CD4-positive, alpha-beta T cell treated with Interleukin-21 for 1 hour (primary cell): ENCODE data around the gene TMEM238L.
A peak's percentile ranks its signal among the peaks of the same experiment; 100 is the strongest.

Experiments used
- DNase-seq: peaks from one replicate; pipeline ENCODE4 v3.0.0-alpha.2; 2020

The TMEM238L gene

DNA sequence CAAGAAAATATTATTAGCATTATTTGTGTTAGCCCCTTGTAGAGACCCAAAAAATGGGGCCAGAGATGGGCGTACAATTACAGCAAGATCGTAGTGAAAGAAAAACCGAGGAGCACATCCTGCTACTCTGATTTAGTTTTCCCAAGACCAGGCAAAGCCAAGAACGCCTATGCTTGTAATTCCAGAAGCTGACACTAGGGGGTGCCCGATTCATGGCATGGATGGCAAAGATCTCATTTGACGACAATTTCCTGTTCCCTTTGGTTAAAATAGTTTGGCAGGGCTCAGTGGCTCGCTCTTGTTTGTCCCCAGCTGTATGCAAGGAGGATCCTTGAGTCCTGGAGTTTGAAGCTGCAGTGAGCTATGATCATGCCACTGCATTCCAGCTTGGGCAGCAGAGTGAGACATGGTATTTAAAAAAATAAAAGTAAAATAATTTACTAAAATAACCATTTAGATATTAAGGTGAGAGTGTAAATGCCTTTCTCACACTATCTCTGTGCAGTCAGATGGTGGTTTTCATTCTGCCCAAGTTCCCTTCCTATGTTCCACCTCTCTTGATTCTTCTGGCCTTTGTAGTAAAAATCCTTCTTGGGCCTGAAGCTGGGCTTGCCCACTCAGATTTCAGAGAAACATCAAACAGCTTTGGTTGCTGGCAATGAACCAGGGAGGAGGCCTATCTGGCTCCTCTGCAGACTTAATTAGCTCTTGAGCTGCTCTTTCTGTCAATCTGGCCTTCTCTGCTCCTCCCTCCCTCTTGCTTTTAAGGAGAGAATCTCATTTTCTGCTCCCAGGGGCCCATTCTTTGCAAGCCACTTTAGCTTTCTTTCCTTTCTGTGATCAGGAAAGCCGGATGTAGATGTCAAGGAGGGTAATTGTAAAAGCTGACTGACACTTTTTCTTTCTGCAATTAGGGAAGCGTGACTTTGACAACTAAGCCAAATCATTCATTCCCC is 31.2 kb downstream of the TMEM238L start:
- DNase-seq: peak; percentile 10

DNA sequence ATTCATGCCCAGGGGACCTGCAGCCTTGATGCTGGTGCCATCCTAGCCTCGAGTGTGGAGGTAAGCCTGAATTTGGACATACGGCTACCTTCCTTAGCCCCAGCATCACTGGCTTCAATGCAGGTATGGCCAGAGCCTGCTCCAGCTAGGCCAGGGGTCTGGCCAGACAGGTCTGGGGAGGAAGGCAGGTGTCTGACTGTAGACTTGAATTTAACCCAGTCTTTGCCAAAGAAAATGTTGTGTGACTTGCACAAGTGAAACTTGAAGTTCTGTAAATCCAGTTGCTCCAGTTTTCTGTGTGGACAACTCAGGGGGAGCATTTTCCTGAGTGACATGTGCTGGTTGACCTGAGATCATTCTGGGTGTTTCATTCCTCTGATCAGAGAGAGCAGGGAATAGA is 32.8 kb downstream of the TMEM238L start:
- DNase-seq: no peak

DNA sequence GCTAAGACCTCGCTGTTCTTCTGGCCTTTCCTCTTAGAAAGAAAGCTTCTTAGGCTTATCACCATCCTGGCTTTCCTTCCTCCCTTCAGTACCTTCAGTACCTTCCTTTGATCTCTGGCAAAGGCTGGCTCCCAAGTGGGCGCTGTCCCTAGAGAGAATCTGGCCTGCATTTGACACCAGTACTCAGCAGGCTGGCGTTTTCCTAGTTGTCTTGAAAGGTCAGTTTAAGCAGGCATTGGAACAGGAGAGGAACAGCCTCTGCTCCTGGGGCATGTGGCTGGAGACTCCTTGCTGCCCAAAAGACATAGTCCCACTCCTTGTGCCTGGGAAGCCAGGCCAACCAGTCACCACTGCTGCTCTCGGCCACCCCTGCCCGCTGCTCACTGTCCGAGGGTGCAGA is 34.1 kb downstream of the TMEM238L start:
- DNase-seq: no peak

GRCh38 chr17:10768750-10769251 is 35.1 kb downstream of the TMEM238L start:
- DNase-seq: no peak

DNA sequence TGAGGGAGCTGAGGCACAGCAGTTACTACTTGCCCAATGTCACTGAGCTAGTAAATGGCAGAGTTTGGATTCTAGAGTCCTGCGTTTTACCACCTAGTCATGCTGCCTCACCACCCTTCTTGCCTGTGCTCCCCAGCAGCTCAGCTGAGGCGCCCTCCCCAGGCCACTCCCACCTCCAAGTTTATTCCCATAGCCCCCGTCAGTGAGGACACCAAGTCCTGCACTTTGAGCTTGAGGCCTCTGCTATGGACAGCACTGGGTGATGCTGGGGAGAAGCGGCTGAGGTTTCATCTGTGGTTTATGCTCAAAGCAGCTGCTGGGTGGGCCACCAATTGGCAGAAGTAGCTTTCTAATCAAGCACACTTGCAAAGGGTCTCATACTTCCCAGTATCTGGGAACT is 36.7 kb downstream of the TMEM238L start:
- DNase-seq: no peak

GRCh38 chr17:10762037-10762436 is 41.9 kb downstream of the TMEM238L start:
- DNase-seq: no peak

GRCh38 chr17:10761281-10761680 is 42.6 kb downstream of the TMEM238L start:
- DNase-seq: no peak

GRCh38 chr17:10758062-10758461 is 45.8 kb downstream of the TMEM238L start:
- no peak for DNase-seq

DNA sequence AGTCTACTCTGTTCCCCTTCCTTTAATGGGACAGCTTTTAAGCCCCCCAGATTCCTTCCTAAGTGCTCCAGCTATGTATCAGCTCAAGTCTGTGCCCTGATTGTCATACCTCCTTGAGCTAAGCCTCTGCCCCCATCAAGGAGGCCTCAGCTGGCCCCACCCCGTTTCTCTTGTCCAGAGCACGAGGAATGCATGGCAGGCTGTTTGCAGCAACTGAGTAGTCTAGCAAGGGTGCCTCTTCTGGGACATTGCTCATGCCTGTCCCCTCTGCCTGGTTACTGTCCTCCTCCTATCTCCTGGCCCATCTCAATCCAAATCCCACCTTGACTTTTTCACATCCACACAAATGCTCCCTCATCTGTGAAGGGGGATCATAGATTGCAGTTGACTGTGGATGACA is 46.3 kb downstream of the TMEM238L start:
- no peak for DNase-seq

- no peak for DNase-seq
Observed at GRCh38 chr17:10757067-10757466, 46.8 kb downstream of the TMEM238L start.

DNA sequence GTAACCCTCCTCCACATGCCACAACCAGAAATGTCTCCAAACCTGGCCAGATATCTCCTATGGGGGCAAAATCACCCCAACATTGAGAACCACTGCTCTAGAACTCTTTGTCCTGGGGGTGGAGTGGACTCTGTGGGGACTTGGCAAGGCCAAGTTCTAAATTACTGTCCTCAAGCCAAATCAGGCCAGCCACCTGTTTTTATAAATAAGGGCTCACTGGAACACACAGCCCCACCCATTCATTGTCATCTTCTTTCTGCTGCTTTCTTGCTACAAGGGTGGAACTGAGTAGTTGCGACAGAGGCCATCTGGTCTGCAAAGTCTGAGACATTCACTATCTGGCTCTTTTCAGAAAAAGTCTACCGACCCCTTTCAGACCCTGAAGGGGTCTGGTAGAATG is 47.3 kb downstream of the TMEM238L start:
- no peak for DNase-seq

DNA sequence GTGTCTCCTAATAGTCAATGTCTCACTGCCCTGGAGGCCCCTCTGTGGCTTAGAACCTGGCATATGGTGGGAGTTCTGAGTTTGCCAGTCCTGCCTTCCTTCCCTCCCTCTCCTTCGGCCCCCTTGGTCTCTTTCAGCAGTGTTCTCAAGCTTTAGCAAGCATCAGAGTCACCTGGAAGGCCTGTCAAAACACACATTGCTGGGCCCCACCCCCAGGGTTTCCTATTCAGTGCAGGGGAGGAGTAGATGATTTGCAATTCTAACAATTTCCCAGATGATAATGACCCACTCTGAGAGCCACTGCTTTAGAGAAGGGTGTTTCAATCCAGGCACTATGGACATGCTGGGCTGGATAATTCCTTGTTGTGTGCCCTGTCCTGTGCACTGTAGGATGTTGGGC is 47.7 kb downstream of the TMEM238L start:
- no peak for DNase-seq

DNA sequence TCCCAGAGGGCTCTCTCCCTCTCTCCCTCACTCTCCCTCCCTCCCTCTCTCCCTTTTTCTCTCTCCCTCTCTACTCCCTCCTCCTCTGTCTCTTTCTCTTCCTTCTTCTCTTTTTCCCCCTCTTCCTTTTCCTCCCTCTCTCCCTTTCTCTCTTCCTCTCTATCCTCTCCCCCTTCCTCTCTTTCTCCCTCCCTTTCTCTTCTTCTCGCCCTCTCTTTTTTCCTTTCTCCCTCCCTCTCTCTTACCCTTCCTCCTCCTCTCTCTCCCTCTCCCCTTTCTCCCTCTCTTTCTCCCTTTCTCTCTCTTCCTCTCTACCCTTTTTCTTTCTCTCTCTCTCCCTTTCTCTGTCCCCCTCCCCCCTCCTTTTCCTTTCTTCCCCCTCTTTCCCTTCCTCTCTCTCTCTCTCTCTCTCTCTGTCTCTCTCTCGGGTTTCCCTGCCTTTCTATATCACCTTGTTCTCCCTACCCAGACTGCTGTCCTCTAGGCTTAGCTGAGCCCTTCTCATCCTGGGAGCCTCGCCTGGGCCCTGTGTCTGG is 48.2 kb downstream of the TMEM238L start:
- no peak for DNase-seq

DNA sequence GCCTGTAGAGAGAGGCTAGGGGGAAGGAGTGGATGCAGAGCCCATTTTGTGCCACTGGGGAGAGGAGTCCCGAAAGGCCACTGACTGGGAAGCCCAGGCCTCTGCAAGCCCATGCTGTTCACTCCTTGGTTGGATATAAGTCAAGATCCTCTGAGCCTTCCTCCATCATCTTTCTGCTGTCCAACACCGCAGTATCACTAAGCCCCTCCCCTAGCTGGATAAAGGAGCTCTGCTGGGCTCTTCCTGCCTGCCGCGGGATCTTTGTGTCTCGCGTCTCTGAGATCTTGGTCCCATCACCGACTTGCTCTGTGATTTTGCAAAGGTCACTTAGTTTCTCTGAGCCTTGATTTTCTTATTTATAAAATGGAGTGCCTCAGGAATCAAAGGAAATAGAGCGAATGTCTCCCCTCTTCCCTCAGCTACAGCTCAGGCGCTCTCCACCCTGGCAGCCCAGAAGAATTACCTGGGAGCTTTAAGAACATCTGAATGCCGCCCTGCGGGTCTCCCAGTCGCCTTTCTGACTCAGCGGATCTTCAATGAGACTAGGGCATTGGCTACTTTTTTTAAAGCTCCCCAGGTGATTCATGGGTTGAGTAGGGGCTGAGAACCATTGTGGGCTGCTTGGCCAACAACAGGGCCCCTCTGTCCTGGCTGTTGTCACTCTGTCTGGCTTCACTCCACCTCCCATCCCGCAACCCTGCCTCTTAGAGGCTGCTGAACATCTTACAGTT is 48.9 kb downstream of the TMEM238L start:
- no peak for DNase-seq

DNA sequence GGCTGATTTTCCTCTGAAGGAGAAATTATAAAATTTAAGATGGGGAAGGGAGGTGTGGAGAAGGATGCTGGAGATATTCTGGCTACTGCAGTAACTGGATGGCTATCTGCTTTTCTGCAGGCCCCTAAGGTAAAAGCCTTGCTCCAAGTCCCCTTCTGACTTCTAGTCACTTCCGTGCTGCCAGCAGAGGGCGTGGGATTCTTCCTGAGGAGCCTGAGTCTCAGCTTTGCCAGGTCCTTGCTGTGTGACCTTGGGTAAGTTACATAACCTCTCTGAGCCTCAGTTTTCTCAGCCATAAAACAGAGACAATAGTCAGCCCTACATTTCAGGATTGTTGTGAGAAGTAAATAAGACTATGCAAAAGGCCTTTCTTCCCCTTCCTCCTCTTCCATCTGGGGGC is 49.8 kb downstream of the TMEM238L start:
- DNase-seq: peak; percentile 17

DNA sequence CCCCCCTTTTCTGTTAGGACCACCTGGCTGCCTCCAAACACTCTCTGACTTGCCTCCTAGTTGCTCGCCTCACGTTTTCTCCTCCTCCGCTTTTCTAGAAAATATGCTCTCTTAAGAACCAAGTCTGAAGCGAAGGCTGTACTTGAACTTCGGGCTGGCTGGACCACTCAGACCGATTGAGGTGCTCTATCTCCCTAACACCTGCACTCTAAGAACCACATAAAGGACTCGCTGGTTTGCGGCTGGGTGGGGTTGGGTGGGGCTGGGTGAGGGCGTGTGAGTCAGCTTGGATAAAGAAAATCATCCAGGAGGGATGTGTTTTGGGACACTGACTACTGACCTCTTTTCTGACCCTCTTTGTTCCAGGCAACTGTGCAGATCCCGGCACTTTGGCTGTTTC is 51.2 kb downstream of the TMEM238L start:
- no peak for DNase-seq

DNA sequence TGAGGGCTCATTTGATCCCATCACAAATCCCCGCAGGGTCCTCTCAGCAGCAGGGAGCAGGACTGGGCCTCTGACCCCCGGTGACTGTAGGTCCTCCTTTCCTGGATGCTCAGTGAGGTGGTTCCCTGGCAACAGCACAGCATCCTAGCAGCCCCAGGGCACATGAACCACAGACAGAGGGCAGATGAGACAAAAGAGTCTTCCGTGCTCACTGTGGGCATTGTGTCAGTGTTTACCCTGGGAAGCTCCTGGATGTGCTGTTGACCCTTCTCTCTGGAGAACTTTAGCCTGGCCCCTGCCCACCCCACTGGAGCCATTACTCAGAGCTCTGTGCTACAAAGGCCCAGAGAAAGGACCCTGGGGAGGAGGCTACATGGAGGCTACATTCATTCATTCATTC is 52.3 kb downstream of the TMEM238L start:
- DNase-seq: no peak

DNA sequence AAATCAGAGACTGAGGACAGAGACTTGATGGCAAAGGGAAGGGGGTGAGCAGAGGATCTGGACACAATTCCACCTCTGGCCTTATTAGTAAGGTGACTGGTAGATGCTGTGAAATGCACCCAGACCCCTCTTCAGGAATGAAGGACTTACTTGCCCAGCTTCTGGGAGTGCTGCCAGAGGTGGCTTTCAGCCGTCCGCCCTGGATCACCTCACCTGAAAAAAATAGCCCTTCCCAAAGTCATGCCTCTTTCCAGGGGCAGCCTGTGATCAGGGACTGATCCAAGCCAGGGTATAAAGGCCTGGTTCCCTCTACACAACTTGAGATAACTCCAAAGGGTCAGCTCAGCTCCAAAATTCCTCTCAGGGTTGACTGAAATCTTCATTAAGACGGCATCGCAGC is 53.7 kb downstream of the TMEM238L start:
- DNase-seq: no peak

- no peak for DNase-seq
Observed at GRCh38 chr17:10748531-10749181, 55.2 kb downstream of the TMEM238L start.

DNA sequence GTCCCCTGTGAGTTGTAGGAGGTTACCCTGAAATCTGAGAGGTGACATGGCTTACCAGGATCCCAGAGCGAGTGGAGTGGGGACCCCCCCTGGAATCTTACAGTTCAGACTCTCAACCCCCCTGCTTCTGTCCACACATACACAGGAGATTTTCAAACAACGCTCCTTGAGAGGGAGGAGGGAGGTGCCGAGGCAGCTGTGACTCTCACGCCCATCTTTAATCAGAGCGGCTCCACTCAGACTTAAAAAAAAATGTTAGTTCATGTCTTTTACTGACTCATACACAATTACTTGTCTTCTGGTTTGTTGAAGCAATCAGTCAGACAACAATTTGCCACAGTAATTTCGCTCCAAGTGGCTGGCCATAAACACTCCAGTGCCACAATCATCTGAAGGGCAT is 58.7 kb downstream of the TMEM238L start:
- no peak for DNase-seq
